ENCODE measurements around the gene SLC2A13.

DNA sequence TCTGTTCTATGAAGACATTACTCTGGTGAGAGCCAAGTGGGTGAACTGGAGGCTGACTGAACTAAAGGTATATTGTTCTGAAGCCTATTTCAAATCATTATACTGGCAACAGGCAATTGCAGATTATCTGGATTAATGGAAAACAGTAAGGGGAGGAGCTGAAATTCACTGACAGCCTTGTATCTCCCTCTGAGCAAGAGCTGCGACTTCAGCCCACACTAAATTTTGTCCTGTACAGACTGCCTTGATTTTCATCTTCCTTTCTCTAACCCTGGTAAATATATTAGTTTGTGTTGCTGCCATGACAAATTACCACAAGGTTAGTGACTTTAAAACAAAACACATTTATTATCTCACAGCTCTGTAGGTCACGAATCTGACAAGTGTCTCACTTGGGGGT, 231.1 kb downstream of the SLC2A13 start:
- TF ChIP-seq, protein P1, sequence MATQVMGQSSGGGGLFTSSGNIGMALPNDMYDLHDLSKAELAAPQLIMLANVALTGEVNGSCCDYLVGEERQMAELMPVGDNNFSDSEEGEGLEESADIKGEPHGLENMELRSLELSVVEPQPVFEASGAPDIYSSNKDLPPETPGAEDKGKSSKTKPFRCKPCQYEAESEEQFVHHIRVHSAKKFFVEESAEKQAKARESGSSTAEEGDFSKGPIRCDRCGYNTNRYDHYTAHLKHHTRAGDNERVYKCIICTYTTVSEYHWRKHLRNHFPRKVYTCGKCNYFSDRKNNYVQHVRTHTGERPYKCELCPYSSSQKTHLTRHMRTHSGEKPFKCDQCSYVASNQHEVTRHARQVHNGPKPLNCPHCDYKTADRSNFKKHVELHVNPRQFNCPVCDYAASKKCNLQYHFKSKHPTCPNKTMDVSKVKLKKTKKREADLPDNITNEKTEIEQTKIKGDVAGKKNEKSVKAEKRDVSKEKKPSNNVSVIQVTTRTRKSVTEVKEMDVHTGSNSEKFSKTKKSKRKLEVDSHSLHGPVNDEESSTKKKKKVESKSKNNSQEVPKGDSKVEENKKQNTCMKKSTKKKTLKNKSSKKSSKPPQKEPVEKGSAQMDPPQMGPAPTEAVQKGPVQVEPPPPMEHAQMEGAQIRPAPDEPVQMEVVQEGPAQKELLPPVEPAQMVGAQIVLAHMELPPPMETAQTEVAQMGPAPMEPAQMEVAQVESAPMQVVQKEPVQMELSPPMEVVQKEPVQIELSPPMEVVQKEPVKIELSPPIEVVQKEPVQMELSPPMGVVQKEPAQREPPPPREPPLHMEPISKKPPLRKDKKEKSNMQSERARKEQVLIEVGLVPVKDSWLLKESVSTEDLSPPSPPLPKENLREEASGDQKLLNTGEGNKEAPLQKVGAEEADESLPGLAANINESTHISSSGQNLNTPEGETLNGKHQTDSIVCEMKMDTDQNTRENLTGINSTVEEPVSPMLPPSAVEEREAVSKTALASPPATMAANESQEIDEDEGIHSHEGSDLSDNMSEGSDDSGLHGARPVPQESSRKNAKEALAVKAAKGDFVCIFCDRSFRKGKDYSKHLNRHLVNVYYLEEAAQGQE (IDR thresholded peaks at IDR 0.05), result no peak
- TF ChIP-seq, protein P2, sequence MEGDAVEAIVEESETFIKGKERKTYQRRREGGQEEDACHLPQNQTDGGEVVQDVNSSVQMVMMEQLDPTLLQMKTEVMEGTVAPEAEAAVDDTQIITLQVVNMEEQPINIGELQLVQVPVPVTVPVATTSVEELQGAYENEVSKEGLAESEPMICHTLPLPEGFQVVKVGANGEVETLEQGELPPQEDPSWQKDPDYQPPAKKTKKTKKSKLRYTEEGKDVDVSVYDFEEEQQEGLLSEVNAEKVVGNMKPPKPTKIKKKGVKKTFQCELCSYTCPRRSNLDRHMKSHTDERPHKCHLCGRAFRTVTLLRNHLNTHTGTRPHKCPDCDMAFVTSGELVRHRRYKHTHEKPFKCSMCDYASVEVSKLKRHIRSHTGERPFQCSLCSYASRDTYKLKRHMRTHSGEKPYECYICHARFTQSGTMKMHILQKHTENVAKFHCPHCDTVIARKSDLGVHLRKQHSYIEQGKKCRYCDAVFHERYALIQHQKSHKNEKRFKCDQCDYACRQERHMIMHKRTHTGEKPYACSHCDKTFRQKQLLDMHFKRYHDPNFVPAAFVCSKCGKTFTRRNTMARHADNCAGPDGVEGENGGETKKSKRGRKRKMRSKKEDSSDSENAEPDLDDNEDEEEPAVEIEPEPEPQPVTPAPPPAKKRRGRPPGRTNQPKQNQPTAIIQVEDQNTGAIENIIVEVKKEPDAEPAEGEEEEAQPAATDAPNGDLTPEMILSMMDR (IDR thresholded peaks at IDR 0.05; ENCODE audit: low read depth, low read length, missing input control), result no peak
- no peak for TF ChIP-seq EGR1 (IDR thresholded peaks at IDR 0.05; ENCODE audit: low read depth in 2 of 2)
- TF ChIP-seq, protein P3, sequence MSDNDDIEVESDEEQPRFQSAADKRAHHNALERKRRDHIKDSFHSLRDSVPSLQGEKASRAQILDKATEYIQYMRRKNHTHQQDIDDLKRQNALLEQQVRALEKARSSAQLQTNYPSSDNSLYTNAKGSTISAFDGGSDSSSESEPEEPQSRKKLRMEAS (IDR thresholded peaks at IDR 0.05), result no peak
- TF ChIP-seq, protein P4, sequence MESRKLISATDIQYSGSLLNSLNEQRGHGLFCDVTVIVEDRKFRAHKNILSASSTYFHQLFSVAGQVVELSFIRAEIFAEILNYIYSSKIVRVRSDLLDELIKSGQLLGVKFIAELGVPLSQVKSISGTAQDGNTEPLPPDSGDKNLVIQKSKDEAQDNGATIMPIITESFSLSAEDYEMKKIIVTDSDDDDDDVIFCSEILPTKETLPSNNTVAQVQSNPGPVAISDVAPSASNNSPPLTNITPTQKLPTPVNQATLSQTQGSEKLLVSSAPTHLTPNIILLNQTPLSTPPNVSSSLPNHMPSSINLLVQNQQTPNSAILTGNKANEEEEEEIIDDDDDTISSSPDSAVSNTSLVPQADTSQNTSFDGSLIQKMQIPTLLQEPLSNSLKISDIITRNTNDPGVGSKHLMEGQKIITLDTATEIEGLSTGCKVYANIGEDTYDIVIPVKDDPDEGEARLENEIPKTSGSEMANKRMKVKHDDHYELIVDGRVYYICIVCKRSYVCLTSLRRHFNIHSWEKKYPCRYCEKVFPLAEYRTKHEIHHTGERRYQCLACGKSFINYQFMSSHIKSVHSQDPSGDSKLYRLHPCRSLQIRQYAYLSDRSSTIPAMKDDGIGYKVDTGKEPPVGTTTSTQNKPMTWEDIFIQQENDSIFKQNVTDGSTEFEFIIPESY (IDR thresholded peaks at IDR 0.05), result no peak
- no peak for TF ChIP-seq RAD21 (IDR thresholded peaks at IDR 0.05)
- no peak for TF ChIP-seq NR2F2 (IDR thresholded peaks at IDR 0.05)
